ENCODE measurements around the gene TLCD1.

The TLCD1 gene, protein sequence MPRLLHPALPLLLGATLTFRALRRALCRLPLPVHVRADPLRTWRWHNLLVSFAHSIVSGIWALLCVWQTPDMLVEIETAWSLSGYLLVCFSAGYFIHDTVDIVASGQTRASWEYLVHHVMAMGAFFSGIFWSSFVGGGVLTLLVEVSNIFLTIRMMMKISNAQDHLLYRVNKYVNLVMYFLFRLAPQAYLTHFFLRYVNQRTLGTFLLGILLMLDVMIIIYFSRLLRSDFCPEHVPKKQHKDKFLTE

GRCh38 chr17:28726226-28726626 is at the start of gene TLCD1:
Gene TLCD1, minus strand, starts transcription at chr17:28726233. Its CDS starts 136 bp downstream, at chr17:28726097.
- peak; percentile 89 for DNase-seq

- no peak for DNase-seq
These were observed 48.2 kb upstream of the TLCD1 start for GRCh38 chr17:28774206-28774605.

GRCh38 chr17:28773736-28774135 is 47.7 kb upstream of the TLCD1 start:
- DNase-seq: no peak

DNA sequence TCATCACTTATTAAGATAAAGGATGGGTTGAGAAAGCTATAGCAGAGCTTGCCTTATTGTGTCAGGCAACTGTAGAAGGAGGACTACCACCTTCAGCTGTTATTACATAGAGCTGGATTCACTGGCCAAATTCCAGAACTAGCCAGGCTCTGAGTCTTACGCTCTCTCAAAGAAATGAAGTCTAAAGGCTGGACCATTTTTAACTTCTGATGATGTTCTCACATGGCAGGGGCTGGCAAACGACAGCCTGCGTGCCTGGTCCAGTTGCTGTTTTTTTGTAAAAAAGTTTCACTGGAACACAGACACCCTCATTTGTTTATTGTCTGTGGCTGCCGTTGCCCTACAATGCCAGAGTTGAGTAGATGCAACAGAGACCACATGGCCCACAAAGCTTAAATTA is 39.0 kb upstream of the TLCD1 start:
- no peak for DNase-seq

DNA sequence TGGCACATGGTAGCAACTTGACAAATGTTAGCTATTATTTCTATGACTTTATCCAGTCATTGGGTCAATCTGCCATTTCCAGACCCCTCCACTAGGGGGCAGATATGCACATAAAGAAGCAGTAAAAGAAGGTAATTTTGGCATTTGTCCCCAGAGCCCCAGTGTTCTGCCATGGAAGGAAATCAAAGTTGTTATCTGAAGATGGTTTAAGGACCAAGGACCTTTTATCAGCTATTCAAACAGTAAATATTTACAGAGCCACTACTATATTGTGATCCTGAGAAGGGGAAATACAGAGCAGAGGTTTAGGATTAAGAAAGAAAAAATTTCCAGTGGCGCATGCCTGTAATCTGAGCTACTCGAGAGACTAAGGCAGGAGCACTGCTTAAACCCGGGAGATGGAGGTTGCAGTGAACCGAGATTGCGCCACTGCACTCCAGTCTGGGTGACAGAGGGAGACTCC is 37.8 kb upstream of the TLCD1 start:
- DNase-seq: peak; percentile 80

- no peak for DNase-seq
These were observed 37.2 kb upstream of the TLCD1 start for GRCh38 chr17:28763137-28763799.

DNA sequence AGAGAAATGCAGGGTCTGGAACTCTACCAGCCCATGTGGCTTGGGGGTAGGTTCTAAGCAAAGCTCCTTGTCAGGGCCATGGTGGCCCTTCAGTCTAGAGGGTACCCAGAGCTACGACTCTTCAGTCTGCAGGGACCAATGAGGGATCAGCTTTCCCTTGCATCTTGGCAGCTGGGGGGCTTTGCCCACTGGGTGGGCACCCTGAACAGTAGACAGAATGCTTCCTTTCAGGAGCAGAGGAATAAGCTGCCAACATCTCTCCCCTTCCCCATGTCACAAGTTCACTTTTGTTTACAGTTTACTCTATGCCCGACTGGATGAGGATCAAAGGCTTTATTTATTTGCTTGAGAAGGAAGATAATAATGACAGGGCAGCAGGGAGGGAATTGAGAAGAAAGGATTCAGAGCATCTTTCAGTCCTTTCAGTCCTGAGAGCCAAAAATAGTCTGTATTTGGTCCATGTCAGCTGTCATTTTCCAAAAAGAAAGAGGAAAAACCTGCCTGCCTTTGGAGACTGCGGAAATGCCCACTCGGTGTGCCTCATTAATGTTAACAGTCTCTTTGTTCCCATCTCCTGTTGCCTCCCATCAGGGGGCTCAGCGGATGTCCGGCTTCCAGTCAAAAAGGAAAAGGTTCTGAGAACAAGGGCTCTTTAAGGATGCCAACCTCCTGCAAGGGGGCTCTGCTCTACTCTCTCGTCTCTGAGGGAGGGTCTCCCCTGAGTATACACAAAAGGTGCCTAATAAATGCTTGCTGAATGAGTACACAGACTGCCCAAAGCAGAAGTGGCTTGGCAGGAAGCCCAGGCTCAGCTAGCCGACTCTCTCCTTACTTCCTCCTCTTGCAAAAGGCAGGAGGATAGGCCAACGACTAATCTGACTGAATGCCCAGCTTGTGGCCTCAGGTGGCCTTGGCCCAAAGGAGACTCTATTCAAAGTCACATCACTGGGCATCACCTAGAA is 34.8 kb upstream of the TLCD1 start:
- DNase-seq: peak; percentile 92

DNA sequence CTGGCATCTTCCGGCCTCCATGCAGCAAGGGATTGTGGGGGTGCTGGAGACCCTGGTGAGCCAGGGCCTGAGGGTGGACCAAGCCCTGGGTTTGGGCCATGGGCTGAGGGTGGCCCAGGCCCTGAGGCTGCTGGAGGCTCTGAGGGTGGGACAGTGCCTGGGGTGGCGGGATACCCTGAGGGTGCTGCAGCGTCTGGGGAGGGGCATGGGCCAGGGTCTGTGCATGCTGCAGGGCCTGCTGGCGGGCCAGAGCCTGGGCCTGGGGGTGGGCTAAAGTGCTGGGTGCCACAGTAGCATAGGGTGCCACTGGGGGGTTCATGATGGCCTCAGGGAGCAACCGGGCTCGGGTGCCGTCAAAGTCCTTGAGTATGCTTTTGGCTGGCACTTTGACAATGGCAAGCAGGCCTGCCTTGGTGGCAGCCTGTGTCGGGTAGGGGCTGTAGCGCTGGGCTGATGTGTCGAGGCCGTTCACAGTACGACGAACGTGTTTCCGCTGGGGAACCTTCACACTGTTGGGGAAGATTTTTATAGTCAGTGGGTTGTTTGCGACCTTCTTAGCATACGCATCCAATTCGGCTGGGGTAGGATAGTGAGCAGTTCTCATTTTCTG is 33.3 kb upstream of the TLCD1 start:
- DNase-seq: no peak

GRCh38 chr17:28758411-28759121 is 32.5 kb upstream of the TLCD1 start:
- no peak for DNase-seq

DNA sequence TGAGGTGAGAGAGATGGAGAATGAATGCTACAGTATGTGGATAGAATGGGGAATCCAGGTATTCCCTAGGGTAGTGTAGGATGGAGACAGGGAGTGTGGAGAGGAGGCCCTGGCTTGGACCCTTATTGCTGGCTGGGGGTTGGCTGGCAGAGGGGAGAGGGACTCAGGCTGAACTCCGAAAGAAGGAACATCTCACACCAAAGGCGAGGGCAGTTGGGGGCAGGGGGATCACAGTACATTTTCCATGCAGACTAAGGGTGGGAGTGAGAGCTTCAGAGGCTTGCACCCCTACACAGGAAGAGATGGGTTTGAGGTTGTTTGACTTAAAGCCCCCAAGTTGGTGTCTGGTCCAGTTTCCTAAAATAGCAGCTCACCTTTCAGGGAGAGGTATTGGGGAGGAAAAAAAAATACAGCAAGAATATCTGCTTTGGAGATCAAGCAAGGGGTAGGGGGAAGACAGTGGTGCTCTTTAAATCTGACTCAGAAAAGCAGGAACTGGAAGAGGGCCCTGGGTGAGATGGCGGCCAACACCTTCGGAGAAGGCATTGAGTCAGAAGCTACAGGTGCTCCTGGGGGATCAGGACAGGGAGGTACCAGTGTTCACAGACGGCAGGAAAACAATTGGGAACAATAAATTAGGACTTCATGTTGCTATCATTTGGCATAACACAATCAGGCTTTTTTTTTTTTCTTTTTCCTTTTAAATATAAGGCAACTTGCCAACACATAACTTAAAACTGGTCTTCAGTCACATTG is 30.2 kb upstream of the TLCD1 start:
- no peak for DNase-seq

DNA sequence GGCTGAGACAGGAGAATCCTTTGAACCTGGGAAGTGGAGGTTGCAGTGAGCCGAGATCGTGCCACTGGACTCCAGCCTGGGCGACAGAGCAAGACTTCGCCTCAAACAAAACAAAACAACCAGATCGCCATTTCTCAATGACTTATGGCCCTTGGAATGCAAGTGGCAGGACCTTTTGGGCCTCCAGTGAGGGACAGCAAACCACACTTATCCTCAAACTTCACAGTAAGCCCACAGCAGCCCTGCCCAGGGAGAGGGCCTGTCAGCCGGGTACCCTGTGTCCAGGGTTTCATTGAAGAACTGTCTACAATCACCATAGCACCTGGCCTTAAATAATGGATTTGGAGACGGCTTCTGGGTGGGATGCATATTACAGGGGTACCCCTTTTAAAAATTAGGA is 29.5 kb upstream of the TLCD1 start:
- no peak for DNase-seq

GRCh38 chr17:28751600-28752366 is 25.8 kb upstream of the TLCD1 start:
- DNase-seq: no peak

- peak; percentile 94 for DNase-seq
These were observed 24.4 kb upstream of the TLCD1 start for GRCh38 chr17:28750178-28751047.

GRCh38 chr17:28749516-28750177 is 23.6 kb upstream of the TLCD1 start:
- DNase-seq: no peak

DNA sequence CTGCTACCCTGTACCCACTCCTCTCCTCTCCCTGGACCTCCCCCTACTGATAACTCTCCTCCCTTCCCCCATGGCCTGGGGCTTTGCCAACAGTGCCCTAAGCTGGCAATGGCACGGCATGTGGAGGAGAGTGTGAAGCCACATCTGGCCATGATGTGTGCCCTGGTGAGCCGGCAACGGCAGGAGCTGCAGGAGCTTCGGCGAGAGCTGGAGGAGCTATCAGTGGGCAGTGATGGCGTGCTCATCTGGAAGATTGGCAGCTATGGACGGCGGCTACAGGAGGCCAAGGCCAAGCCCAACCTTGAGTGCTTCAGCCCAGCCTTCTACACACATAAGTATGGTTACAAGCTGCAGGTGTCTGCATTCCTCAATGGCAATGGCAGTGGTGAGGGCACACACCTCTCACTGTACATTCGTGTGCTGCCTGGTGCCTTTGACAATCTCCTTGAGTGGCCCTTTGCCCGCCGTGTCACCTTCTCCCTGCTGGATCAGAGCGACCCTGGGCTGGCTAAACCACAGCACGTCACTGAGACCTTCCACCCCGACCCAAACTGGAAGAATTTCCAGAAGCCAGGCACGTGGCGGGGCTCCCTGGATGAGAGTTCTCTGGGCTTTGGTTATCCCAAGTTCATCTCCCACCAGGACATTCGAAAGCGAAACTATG is 23.0 kb upstream of the TLCD1 start:
- DNase-seq: no peak

- DNase-seq: no peak
These were observed 22.0 kb upstream of the TLCD1 start for GRCh38 chr17:28747801-28748750.

GRCh38 chr17:28747051-28747691 is 21.1 kb upstream of the TLCD1 start:
- DNase-seq: peak; percentile 51
